ENCODE data around the gene RAB14.

The RAB14 gene

GRCh38 chr9:121187636-121188305 lies 13.9 kb downstream of the RAB14 start:
- H3K4me3 ChIP-seq (replicated peaks in 1 of 2; ENCODE audit: low read depth in 2 of 2, low read length in 2 of 2): no peak overlapping the region
- no peak for DNase-seq (ENCODE audit: low read depth in 2 of 2)
- TF ChIP-seq CTCF (IDR thresholded peaks at IDR 0.05; ENCODE audit: low read depth, low read length): no peak

GRCh38 chr9:121185774-121186403 lies 15.8 kb downstream of the RAB14 start:
- no peak for DNase-seq (ENCODE audit: low read depth in 2 of 2)
- H3K4me3 ChIP-seq (replicated peaks in 1 of 2; ENCODE audit: low read depth in 2 of 2, low read length in 2 of 2): no peak overlapping the region
- no peak for TF ChIP-seq CTCF (IDR thresholded peaks at IDR 0.05; ENCODE audit: low read depth, low read length)

GRCh38 chr9:121185178-121185745 lies 16.4 kb downstream of the RAB14 start:
- no peak for DNase-seq (ENCODE audit: low read depth in 2 of 2)
- H3K4me3 ChIP-seq (replicated peaks in 1 of 2; ENCODE audit: low read depth in 2 of 2, low read length in 2 of 2): no peak overlapping the region
- no peak for TF ChIP-seq CTCF (IDR thresholded peaks at IDR 0.05; ENCODE audit: low read depth, low read length)

GRCh38 chr9:121184463-121184862 lies 17.2 kb downstream of the RAB14 start:
- no peak for DNase-seq (ENCODE audit: low read depth in 2 of 2)
- TF ChIP-seq CTCF (IDR thresholded peaks at IDR 0.05; ENCODE audit: low read depth, low read length): no peak
- H3K4me3 ChIP-seq (replicated peaks in 1 of 2; ENCODE audit: low read depth in 2 of 2, low read length in 2 of 2): no peak overlapping the region

GRCh38 chr9:121183666-121184423 lies 17.8 kb downstream of the RAB14 start:
- DNase-seq (ENCODE audit: low read depth in 2 of 2): no peak
- no peak overlapping the region for H3K4me3 ChIP-seq (replicated peaks in 1 of 2; ENCODE audit: low read depth in 2 of 2, low read length in 2 of 2)
- TF ChIP-seq CTCF (IDR thresholded peaks at IDR 0.05; ENCODE audit: low read depth, low read length): no peak

GRCh38 chr9:121182989-121183388 lies 18.7 kb downstream of the RAB14 start:
- H3K4me3 ChIP-seq (replicated peaks in 1 of 2; ENCODE audit: low read depth in 2 of 2, low read length in 2 of 2): no peak overlapping the region
- DNase-seq (ENCODE audit: low read depth in 2 of 2): no peak
- no peak for TF ChIP-seq CTCF (IDR thresholded peaks at IDR 0.05; ENCODE audit: low read depth, low read length)

Data from cardiac fibroblast (primary cell).